ENCODE measurements around the gene ADAM12.

DNA sequence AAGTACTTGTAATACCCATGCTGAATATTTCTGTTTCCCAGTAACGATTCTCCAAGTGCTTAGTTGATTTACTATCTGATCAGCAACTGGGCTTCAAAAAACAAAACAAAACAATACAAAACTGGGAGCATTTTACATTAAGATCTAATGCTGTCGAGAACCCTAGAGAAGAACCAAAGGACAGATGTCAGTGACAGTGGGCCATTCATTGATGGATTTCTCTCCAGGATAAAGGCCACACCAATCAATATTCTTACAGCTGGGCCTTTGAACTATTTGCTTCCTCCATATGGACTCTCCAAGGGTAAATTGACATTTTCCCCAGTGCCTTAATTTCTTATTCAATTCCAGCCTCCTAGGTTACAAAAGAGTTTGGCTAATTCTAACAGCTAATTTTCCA lies 217.5 kb downstream of the ADAM12 start:
- no peak for TF ChIP-seq POLR2A (IDR thresholded peaks at IDR 0.05)
- TF ChIP-seq, protein P1, sequence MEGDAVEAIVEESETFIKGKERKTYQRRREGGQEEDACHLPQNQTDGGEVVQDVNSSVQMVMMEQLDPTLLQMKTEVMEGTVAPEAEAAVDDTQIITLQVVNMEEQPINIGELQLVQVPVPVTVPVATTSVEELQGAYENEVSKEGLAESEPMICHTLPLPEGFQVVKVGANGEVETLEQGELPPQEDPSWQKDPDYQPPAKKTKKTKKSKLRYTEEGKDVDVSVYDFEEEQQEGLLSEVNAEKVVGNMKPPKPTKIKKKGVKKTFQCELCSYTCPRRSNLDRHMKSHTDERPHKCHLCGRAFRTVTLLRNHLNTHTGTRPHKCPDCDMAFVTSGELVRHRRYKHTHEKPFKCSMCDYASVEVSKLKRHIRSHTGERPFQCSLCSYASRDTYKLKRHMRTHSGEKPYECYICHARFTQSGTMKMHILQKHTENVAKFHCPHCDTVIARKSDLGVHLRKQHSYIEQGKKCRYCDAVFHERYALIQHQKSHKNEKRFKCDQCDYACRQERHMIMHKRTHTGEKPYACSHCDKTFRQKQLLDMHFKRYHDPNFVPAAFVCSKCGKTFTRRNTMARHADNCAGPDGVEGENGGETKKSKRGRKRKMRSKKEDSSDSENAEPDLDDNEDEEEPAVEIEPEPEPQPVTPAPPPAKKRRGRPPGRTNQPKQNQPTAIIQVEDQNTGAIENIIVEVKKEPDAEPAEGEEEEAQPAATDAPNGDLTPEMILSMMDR (IDR thresholded peaks at IDR 0.05) = no peak
- TF ChIP-seq EP300 (IDR thresholded peaks at IDR 0.05) = no peak
